ENCODE results near the gene GPR39. TPM values are rescaled to one million over a fixed set of nuclear protein-coding genes. Genes with fewer than 3 reads are reported as not detected.

GPR39 gene
- total RNA-seq, 1 donor from 2014 or later, result not detected

DNA sequence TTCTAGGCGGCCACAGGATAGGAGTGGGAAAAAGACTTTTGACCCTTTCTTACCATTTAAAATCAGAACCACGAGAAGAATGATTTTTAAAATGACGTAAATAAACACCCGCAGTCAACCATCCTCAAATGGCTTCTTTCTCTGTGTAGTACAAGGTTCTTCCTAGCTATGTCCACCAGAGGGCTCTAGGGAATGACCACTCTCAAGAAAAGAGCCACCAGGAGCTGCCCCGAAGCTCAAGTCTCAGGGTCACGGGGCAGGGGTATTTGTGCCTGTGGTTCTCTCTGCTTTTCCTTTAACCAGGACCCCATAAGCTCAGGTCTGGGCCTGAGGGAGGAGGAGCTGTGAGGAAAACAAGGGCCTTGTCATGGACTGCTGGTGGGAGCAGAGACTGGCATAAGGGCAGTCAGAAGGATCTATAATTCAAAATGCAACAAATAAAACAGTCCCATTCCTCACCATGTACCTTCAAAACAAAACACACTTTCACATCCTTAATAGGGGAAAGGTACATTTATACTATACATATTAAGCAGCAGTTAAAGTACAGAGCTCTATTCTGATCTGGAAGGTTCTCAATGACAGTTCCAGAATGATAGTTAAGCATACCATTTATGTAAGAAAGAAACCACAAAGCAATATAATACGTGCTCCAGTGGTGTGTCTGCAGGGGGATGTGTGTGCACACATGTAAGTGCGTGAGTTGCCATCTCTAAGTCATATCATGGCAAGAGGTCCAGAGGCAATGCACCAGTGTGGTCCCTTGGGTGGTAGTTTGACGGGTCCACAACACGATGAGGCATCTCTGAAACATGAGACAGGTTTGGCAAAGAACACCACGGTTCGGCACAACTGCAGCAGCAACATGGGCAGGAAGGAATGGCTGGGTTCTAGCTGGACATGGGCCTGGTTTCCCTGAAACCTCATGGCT is 234.8 kb downstream of the GPR39 start:
- H3K4me3 ChIP-seq, result no peak overlapping the region
- H3K4me1 ChIP-seq, result no peaks in the 10 kb centered on the region
- no peaks in the 10 kb centered on the region for H3K27me3 ChIP-seq
- intact Hi-C loops (cut with DNase I), result no loop called here
- no peak for DNase-seq (ENCODE audit: extremely low spot score in 2 of 2)
- H3K36me3 ChIP-seq, result no peaks in the 10 kb centered on the region
- TF ChIP-seq POLR2AphosphoS5 (IDR thresholded peaks at IDR 0.05; ENCODE audit: insufficient read depth in 1 of 2, low read depth in 1 of 2) (no peak), POLR2A (IDR thresholded peaks at IDR 0.05) (no peak)
- TF ChIP-seq, protein P1, sequence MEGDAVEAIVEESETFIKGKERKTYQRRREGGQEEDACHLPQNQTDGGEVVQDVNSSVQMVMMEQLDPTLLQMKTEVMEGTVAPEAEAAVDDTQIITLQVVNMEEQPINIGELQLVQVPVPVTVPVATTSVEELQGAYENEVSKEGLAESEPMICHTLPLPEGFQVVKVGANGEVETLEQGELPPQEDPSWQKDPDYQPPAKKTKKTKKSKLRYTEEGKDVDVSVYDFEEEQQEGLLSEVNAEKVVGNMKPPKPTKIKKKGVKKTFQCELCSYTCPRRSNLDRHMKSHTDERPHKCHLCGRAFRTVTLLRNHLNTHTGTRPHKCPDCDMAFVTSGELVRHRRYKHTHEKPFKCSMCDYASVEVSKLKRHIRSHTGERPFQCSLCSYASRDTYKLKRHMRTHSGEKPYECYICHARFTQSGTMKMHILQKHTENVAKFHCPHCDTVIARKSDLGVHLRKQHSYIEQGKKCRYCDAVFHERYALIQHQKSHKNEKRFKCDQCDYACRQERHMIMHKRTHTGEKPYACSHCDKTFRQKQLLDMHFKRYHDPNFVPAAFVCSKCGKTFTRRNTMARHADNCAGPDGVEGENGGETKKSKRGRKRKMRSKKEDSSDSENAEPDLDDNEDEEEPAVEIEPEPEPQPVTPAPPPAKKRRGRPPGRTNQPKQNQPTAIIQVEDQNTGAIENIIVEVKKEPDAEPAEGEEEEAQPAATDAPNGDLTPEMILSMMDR (IDR thresholded peaks at IDR 0.05), result no peak
- H3K9me3 ChIP-seq, result no peaks in the 10 kb centered on the region
- H3K27ac ChIP-seq, result no peak overlapping the region

DNA sequence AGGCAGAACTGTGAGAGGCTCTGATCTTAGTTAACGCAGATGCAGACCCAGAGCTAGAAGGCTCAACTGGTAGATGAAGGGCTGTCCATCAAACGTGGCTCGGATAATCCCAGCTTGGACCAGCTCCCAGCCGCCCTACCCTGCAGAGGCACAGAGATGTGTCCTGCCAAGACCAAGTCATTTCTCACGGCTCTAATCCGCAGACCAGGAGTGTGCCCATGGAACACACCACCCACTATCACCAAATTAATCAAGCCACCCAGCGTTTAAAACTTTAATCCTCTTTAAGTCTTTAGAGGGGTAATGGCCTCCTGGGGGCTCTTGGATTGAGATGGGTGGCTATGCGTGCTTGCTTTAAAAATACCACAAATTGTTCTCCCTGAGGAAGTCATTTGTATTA is 235.9 kb downstream of the GPR39 start:
- Histone ChIP-seq H3K36me3 (no peaks in the 10 kb centered on the region), H3K27ac (no peak overlapping the region), H3K27me3 (no peaks in the 10 kb centered on the region), H3K4me3 (no peak overlapping the region), H3K9me3 (no peaks in the 10 kb centered on the region), H3K4me1 (no peaks in the 10 kb centered on the region)
- no peak for DNase-seq (ENCODE audit: extremely low spot score in 2 of 2)
- intact Hi-C loops (cut with DNase I), result no loop called here
- TF ChIP-seq POLR2AphosphoS5 (IDR thresholded peaks at IDR 0.05; ENCODE audit: insufficient read depth in 1 of 2, low read depth in 1 of 2), result no peak
- TF ChIP-seq POLR2A (IDR thresholded peaks at IDR 0.05), result no peak
- TF ChIP-seq, protein P1 (IDR thresholded peaks at IDR 0.05), result no peak

DNA sequence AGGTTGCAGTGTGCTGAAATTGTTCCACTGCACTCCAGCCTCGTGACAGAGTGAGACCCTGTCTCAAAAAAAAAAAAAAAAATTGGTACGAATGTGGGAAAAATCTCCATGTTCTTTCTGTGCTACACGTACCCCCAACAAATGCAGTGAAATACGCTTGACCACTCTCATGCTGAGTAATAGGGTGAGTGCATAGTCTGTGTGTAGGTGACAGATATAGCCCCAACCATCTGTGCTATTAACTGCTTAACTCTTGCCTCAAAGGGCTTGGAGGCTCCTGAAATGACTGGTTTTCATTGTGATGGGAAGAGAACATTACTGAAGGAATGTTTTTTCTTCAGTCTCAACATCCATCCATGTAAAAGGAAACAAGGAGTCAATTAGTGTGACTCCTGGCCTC is 237.7 kb downstream of the GPR39 start:
- no peak overlapping the region for H3K4me3 ChIP-seq
- H3K27me3 ChIP-seq, result no peaks in the 10 kb centered on the region
- no peaks in the 10 kb centered on the region for H3K4me1 ChIP-seq
- no peak for DNase-seq (ENCODE audit: extremely low spot score in 2 of 2)
- intact Hi-C loops (cut with DNase I), result no loop called here
- no peak overlapping the region for H3K27ac ChIP-seq
- H3K36me3 ChIP-seq, result no peaks in the 10 kb centered on the region
- no peak for TF ChIP-seq POLR2A (IDR thresholded peaks at IDR 0.05)
- no peaks in the 10 kb centered on the region for H3K9me3 ChIP-seq

DNA sequence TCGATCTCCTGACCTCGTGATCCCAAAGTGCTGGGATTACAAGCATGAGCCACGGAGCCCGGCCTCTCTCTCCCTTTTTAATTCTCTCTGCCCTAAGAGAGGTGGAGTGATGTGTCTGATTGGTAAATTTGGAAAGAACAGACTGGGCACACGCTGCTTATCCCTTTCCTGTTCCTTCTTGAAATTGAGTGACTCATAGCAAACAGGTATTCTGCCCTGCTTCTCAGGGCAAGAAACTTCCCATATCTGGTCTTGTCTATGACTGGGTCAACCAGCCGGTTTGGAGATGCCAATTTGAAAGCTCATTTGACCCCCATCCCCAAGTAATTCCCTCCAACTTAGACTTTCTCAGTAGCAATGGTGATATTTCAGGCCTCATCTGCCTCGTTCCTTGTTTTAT is 238.4 kb downstream of the GPR39 start:
- intact Hi-C loops (cut with DNase I), result no loop called here
- H3K9me3 ChIP-seq, result no peaks in the 10 kb centered on the region
- TF ChIP-seq POLR2AphosphoS5 (IDR thresholded peaks at IDR 0.05; ENCODE audit: insufficient read depth in 1 of 2, low read depth in 1 of 2) (no peak), POLR2A (IDR thresholded peaks at IDR 0.05) (no peak)
- TF ChIP-seq, protein P1 (IDR thresholded peaks at IDR 0.05), result no peak
- no peaks in the 10 kb centered on the region for H3K36me3 ChIP-seq
- no peaks in the 10 kb centered on the region for H3K4me1 ChIP-seq
- DNase-seq (ENCODE audit: extremely low spot score in 2 of 2), result no peak
- H3K27me3 ChIP-seq, result no peaks in the 10 kb centered on the region
- no peak overlapping the region for H3K27ac ChIP-seq
- H3K4me3 ChIP-seq, result no peak overlapping the region

DNA sequence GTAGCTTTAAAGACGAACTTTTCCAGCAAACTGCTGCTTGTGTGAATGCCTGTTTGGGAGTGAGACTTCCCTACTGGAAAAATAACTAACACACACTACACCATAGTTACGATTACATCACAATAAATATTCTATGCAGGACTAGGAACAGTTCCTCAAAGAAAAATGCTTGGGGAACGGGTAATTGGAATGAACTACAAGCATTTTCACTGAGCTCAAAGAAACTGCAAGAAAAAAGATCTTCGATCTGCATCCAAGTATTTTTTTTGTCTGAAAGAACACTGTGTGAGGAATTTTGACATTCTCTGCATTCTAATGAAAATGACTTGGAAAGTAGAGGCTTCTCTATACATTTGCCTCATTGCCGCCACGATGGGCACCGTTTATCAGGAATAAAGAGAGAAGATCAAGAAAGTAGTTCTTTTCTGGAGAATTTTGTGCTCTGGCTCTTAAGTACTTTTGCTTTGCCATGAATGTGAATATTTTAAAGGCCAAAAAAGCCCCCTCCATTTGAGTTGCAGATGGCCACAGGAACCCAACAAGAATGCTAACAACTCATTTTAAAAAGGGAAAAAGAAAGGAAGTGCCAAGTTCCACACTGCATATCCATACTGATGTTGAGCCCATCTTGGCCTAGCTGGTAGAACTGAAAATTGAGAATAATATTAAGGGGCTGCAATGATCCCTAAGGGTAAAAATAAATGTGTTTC is 239.8 kb downstream of the GPR39 start:
- Histone ChIP-seq H3K36me3 (no peaks in the 10 kb centered on the region), H3K27me3 (no peaks in the 10 kb centered on the region), H3K27ac (no peak overlapping the region), H3K4me1 (no peaks in the 10 kb centered on the region), H3K9me3 (no peaks in the 10 kb centered on the region), H3K4me3 (no peak overlapping the region)
- intact Hi-C loops (cut with DNase I), result no loop called here
- DNase-seq (ENCODE audit: extremely low spot score in 2 of 2), result no peak
- TF ChIP-seq POLR2A (IDR thresholded peaks at IDR 0.05), result no peak
- TF ChIP-seq, protein P1 (IDR thresholded peaks at IDR 0.05), result no peak
- no peak for TF ChIP-seq POLR2AphosphoS5 (IDR thresholded peaks at IDR 0.05; ENCODE audit: insufficient read depth in 1 of 2, low read depth in 1 of 2)

All from vagina (tissue), 2 donors.